Measurements from ENCODE around the gene NAA25.
"Not testable (repeated sequence)": the region's sequence is repeated elsewhere in the genome, so short reads cannot be mapped to it uniquely, and the experiment has no call there.

Gene NAA25

GRCh38 chr12:112049351-112049750 lies 59.2 kb downstream of the NAA25 start:
- Histone ChIP-seq H3K4me3 (ENCODE audit: low read length in 2 of 2) (no peak overlapping the region), H3K27ac (ENCODE audit: low read length) (peak overlapping the region; percentile 53), H3K9ac (ENCODE audit: low read length in 2 of 2) (no peak overlapping the region), H3K9me3 (ENCODE audit: control insufficient read depth in 2 of 2, low read length in 2 of 2) (no peaks in the 10 kb centered on the region), H3K36me3 (ENCODE audit: control insufficient read depth in 2 of 2, insufficient read depth in 2 of 2, low read length in 2 of 2) (peaks cover 26 to 27% of the 10 kb centered on the region in 2 donors), H3K27me3 (ENCODE audit: control insufficient read depth in 1 of 2, insufficient read depth in 2 of 2, low read length in 2 of 2) (no peaks in the 10 kb centered on the region), H3K4me1 (ENCODE audit: control insufficient read depth, insufficient read depth, low read length) (no peaks in the 10 kb centered on the region)

- Histone ChIP-seq H3K27me3 (ENCODE audit: control insufficient read depth in 1 of 2, insufficient read depth in 2 of 2, low read length in 2 of 2) (no peaks in the 10 kb centered on the region), H3K36me3 (ENCODE audit: control insufficient read depth in 2 of 2, insufficient read depth in 2 of 2, low read length in 2 of 2) (peaks cover 9 to 30% of the 10 kb centered on the region in 2 donors), H3K4me3 (ENCODE audit: low read length in 2 of 2) (no peak overlapping the region), H3K4me1 (ENCODE audit: control insufficient read depth, insufficient read depth, low read length) (no peaks in the 10 kb centered on the region), H3K27ac (ENCODE audit: low read length) (peak overlapping the region; percentile 79), H3K9ac (ENCODE audit: low read length in 2 of 2) (peak overlapping the region; percentile 24 to 42), H3K9me3 (ENCODE audit: control insufficient read depth in 2 of 2, low read length in 2 of 2) (no peaks in the 10 kb centered on the region)
Measured at GRCh38 chr12:112046003-112046402, 62.6 kb downstream of the NAA25 start.

GRCh38 chr12:112036614-112037013 lies 72.0 kb downstream of the NAA25 start:
- H3K36me3 ChIP-seq (ENCODE audit: control insufficient read depth in 2 of 2, insufficient read depth in 2 of 2, low read length in 2 of 2) = peaks cover 40 to 61% of the 10 kb centered on the region in 2 donors
- not testable (repeated sequence) for H3K4me1 ChIP-seq (ENCODE audit: control insufficient read depth, insufficient read depth, low read length); H3K9ac ChIP-seq (ENCODE audit: low read length in 2 of 2); H3K27ac ChIP-seq (ENCODE audit: low read length); H3K9me3 ChIP-seq (ENCODE audit: control insufficient read depth in 2 of 2, low read length in 2 of 2); H3K27me3 ChIP-seq (ENCODE audit: control insufficient read depth in 1 of 2, insufficient read depth in 2 of 2, low read length in 2 of 2); H3K4me3 ChIP-seq (ENCODE audit: low read length in 2 of 2)

GRCh38 chr12:112035219-112035785 lies 73.3 kb downstream of the NAA25 start:
- H3K9ac ChIP-seq (ENCODE audit: low read length in 2 of 2) = no peak overlapping the region
- no peak overlapping the region for H3K4me3 ChIP-seq (ENCODE audit: low read length in 2 of 2)
- no peaks in the 10 kb centered on the region for H3K9me3 ChIP-seq (ENCODE audit: control insufficient read depth in 2 of 2, low read length in 2 of 2)
- H3K4me1 ChIP-seq (ENCODE audit: control insufficient read depth, insufficient read depth, low read length) = no peaks in the 10 kb centered on the region
- peaks cover 41 to 62% of the 10 kb centered on the region in 2 donors for H3K36me3 ChIP-seq (ENCODE audit: control insufficient read depth in 2 of 2, insufficient read depth in 2 of 2, low read length in 2 of 2)
- H3K27me3 ChIP-seq (ENCODE audit: control insufficient read depth in 1 of 2, insufficient read depth in 2 of 2, low read length in 2 of 2) = no peaks in the 10 kb centered on the region
- H3K27ac ChIP-seq (ENCODE audit: low read length) = no peak overlapping the region

- H3K9ac ChIP-seq (ENCODE audit: low read length in 2 of 2) = no peak overlapping the region
- no peak overlapping the region for H3K4me3 ChIP-seq (ENCODE audit: low read length in 2 of 2)
- H3K36me3 ChIP-seq (ENCODE audit: control insufficient read depth in 2 of 2, insufficient read depth in 2 of 2, low read length in 2 of 2) = peaks cover 31 to 55% of the 10 kb centered on the region in 2 donors
- H3K4me1 ChIP-seq (ENCODE audit: control insufficient read depth, insufficient read depth, low read length) = no peaks in the 10 kb centered on the region
- no peaks in the 10 kb centered on the region for H3K9me3 ChIP-seq (ENCODE audit: control insufficient read depth in 2 of 2, low read length in 2 of 2)
- no peak overlapping the region for H3K27ac ChIP-seq (ENCODE audit: low read length)
- H3K27me3 ChIP-seq (ENCODE audit: control insufficient read depth in 1 of 2, insufficient read depth in 2 of 2, low read length in 2 of 2) = no peaks in the 10 kb centered on the region
Measured at GRCh38 chr12:112032292-112032691, 76.3 kb downstream of the NAA25 start.

GRCh38 chr12:112031472-112031871 lies 77.1 kb downstream of the NAA25 start:
- H3K9me3 ChIP-seq (ENCODE audit: control insufficient read depth in 2 of 2, low read length in 2 of 2) = no peaks in the 10 kb centered on the region
- no peaks in the 10 kb centered on the region for H3K4me1 ChIP-seq (ENCODE audit: control insufficient read depth, insufficient read depth, low read length)
- no peak overlapping the region for H3K9ac ChIP-seq (ENCODE audit: low read length in 2 of 2)
- peaks cover 31 to 50% of the 10 kb centered on the region in 2 donors for H3K36me3 ChIP-seq (ENCODE audit: control insufficient read depth in 2 of 2, insufficient read depth in 2 of 2, low read length in 2 of 2)
- no peak overlapping the region for H3K27ac ChIP-seq (ENCODE audit: low read length)
- H3K27me3 ChIP-seq (ENCODE audit: control insufficient read depth in 1 of 2, insufficient read depth in 2 of 2, low read length in 2 of 2) = no peaks in the 10 kb centered on the region
- no peak overlapping the region for H3K4me3 ChIP-seq (ENCODE audit: low read length in 2 of 2)

- no peak overlapping the region for H3K4me3 ChIP-seq (ENCODE audit: low read length in 2 of 2)
- no peaks in the 10 kb centered on the region for H3K27me3 ChIP-seq (ENCODE audit: control insufficient read depth in 1 of 2, insufficient read depth in 2 of 2, low read length in 2 of 2)
- no peak overlapping the region for H3K9ac ChIP-seq (ENCODE audit: low read length in 2 of 2)
- no peaks in the 10 kb centered on the region for H3K4me1 ChIP-seq (ENCODE audit: control insufficient read depth, insufficient read depth, low read length)
- H3K9me3 ChIP-seq (ENCODE audit: control insufficient read depth in 2 of 2, low read length in 2 of 2) = no peaks in the 10 kb centered on the region
- H3K36me3 ChIP-seq (ENCODE audit: control insufficient read depth in 2 of 2, insufficient read depth in 2 of 2, low read length in 2 of 2) = peaks cover 25 to 40% of the 10 kb centered on the region in 2 donors
- no peak overlapping the region for H3K27ac ChIP-seq (ENCODE audit: low read length)
Measured at GRCh38 chr12:112029301-112029700, 79.3 kb downstream of the NAA25 start.

- peaks cover 31 to 38% of the 10 kb centered on the region in 2 donors for H3K36me3 ChIP-seq (ENCODE audit: control insufficient read depth in 2 of 2, insufficient read depth in 2 of 2, low read length in 2 of 2)
- no peak overlapping the region for H3K27ac ChIP-seq (ENCODE audit: low read length)
Measured at GRCh38 chr12:112025808-112026375, 82.7 kb downstream of the NAA25 start.

GRCh38 chr12:112023759-112024396 lies 84.7 kb downstream of the NAA25 start:
- Histone ChIP-seq H3K9me3 (ENCODE audit: control insufficient read depth in 2 of 2, low read length in 2 of 2) (no peaks in the 10 kb centered on the region), H3K4me3 (ENCODE audit: low read length in 2 of 2) (no peak overlapping the region), H3K36me3 (ENCODE audit: control insufficient read depth in 2 of 2, insufficient read depth in 2 of 2, low read length in 2 of 2) (peaks cover 29 to 32% of the 10 kb centered on the region in 2 donors), H3K9ac (ENCODE audit: low read length in 2 of 2) (no peak overlapping the region), H3K4me1 (ENCODE audit: control insufficient read depth, insufficient read depth, low read length) (no peaks in the 10 kb centered on the region), H3K27me3 (ENCODE audit: control insufficient read depth in 1 of 2, insufficient read depth in 2 of 2, low read length in 2 of 2) (no peaks in the 10 kb centered on the region), H3K27ac (ENCODE audit: low read length) (no peak overlapping the region)

More at GRCh38 chr12:112025808-112026375, 82.7 kb downstream of the NAA25 start:
- H3K4me1 ChIP-seq (ENCODE audit: control insufficient read depth, insufficient read depth, low read length) = no peaks in the 10 kb centered on the region
- H3K9ac ChIP-seq (ENCODE audit: low read length in 2 of 2) = no peak overlapping the region
- H3K4me3 ChIP-seq (ENCODE audit: low read length in 2 of 2) = no peak overlapping the region
- H3K9me3 ChIP-seq (ENCODE audit: control insufficient read depth in 2 of 2, low read length in 2 of 2) = no peaks in the 10 kb centered on the region
- H3K27me3 ChIP-seq (ENCODE audit: control insufficient read depth in 1 of 2, insufficient read depth in 2 of 2, low read length in 2 of 2) = no peaks in the 10 kb centered on the region

GRCh38 chr12:112022241-112023016 lies 86.2 kb downstream of the NAA25 start:
- H3K27me3 ChIP-seq (ENCODE audit: control insufficient read depth in 1 of 2, insufficient read depth in 2 of 2, low read length in 2 of 2) = no peaks in the 10 kb centered on the region
- no peak overlapping the region for H3K27ac ChIP-seq (ENCODE audit: low read length)
- H3K4me3 ChIP-seq (ENCODE audit: low read length in 2 of 2) = no peak overlapping the region
- no peak overlapping the region for H3K9ac ChIP-seq (ENCODE audit: low read length in 2 of 2)
- H3K36me3 ChIP-seq (ENCODE audit: control insufficient read depth in 2 of 2, insufficient read depth in 2 of 2, low read length in 2 of 2) = peaks cover 27 to 34% of the 10 kb centered on the region in 2 donors
- no peaks in the 10 kb centered on the region for H3K9me3 ChIP-seq (ENCODE audit: control insufficient read depth in 2 of 2, low read length in 2 of 2)
- H3K4me1 ChIP-seq (ENCODE audit: control insufficient read depth, insufficient read depth, low read length) = no peaks in the 10 kb centered on the region
